HG02973 (cell line): ENCODE data around the gene PASK.

Experiments used
- ATAC-seq: cut with Tn5 transposase; IDR thresholded peaks from one replicate; pipeline ENCODE4 v1.9.1; 2021; ENCODE audit warnings: moderate library complexity; ENCODE audit not compliant: unreplicated experiment

Gene PASK

DNA sequence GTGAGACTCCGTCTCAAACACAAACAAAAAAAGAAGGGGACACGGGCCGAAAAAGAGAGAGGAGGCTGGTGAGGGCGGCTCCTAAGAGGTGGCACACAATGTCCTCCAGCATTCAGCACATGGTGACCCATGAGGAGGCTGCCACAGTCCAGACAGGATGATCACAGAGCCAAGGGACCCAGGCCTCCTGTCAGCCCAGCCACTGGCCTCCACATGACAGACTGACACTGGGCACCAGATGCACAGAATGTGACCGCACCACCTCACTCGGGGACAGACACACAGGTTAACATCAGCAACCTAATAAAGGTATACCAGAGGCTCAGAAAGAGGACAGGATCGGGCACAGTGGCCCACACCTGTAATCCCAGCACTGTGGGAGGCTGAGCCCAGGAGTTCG lies 21.0 kb downstream of the PASK start:
- no peak for ATAC-seq

DNA sequence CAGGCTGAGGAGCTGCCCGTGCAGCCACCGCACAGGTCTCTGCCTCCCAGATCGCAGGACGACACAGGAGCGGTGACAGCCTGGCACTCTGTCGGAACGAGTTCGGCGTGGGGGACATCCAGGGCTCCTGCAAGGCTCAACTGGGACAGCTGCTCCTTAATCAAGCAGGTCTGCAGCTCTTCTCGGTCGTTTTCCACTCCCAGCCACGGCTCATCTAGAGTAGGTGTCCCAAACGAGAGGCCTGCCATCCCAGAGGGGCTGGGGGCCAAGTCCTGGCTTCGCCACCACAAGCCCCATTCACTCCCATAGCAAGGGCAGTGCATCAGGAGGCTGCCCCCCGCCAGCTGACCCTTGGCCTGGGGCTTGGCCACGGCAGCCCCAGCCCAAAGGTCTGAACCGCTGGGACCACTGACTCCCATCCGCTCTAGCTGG lies 22.5 kb downstream of the PASK start:
- no peak for ATAC-seq

- no peak for ATAC-seq
Measured at GRCh38 chr2:241126201-241126611, 23.1 kb downstream of the PASK start.

GRCh38 chr2:241125626-241126025 lies 23.6 kb downstream of the PASK start:
- no peak for ATAC-seq

DNA sequence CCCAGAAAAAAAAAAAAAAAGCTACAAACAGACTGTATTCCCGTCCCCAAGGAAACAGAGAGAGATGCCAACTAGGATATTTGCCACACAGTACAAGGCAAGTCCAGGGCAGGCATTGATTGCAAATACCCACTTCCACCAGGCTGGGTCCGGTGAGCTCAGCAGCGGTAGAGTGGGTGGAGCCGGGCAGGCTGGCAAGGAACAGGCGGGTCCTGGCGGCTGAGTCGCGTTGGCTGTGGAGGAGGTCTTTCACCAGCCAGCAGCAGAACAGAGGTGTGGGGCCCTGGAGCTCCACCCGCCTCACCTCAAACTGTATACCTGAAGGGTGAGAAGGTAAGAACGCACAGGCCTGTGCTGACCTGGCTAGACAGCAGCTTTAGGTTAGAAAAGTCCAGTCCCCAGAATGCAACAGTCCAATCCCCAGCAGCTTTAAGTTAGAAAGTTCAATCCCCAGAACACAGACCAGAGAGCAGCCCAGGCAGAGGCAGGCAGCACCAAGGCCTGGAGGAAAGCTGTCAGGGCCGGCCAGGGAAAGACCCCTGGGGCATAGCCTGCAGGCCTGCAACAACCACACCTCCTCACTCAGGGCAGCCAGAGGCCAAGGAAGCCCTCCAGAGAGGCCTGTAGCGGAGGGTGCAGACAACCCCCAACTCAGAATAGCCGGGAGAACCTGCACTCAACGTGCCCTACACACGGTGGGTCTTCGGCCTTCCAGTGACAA lies 25.3 kb downstream of the PASK start:
- ATAC-seq: no peak

DNA sequence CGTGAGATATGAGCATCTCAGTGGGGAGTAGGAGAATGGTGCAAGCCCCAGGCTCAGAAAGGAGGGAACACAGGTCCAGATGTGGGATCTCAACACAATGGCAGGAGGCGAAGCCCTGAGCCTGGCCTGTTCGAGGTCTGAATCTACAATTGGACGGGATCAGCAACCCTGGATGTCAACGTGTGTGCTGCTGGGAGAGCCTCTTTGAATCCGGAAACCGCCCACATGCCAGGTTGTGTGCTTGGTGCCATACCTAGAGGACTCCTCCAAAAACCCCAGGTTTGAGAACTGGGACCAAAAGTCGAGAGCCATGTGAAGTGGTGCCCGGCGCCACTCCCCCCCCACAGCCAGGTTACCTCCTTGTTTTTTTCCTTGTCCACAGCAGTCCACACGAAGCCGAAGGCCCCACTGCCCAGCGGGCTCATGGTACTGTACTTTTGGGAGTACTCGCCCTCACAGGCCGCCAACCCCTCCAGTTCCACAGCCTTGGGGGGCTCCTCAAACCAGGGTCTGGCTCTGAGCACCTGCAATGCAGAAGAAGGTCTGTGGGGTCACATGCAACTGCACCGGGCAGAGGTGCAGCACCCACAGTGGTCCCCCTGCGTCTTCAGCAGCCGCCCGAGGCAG lies 26.8 kb downstream of the PASK start:
- no peak for ATAC-seq

DNA sequence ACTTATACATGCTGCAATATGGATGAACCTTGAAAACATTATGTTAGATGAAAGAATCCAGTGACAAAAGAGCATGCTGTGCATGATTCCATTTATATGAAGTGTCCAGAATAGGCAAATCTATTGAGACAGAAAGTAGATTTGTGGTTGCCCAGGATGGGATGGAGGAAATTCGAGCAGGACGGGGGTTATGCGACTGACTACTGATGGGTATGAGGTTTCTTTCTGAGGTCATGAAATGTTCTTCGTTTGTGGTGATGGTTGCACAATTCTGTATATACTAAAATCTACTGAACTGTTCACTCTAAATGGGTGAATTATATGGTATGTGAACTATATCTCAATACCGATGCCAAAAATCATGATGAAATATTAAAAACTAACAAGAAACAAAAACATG lies 28.3 kb downstream of the PASK start:
- ATAC-seq: no peak

DNA sequence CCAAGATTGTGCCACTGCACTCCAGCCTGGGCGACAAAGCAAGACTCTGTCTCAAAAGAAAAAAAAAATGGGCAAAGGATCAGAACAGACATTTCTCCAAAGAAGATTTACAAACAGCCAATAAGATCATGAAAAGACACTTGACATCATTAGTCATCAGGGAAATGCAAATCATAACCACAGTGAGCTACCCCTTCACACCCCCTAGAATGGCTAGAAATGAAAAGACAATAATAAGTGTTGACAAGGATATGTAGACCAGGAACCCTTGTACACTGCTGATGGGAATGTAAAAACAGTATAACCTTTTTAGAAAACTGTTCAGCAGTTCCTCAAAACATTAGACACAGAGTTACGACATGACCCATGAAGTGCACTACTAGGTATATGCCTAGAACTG lies 28.8 kb downstream of the PASK start:
- no peak for ATAC-seq

DNA sequence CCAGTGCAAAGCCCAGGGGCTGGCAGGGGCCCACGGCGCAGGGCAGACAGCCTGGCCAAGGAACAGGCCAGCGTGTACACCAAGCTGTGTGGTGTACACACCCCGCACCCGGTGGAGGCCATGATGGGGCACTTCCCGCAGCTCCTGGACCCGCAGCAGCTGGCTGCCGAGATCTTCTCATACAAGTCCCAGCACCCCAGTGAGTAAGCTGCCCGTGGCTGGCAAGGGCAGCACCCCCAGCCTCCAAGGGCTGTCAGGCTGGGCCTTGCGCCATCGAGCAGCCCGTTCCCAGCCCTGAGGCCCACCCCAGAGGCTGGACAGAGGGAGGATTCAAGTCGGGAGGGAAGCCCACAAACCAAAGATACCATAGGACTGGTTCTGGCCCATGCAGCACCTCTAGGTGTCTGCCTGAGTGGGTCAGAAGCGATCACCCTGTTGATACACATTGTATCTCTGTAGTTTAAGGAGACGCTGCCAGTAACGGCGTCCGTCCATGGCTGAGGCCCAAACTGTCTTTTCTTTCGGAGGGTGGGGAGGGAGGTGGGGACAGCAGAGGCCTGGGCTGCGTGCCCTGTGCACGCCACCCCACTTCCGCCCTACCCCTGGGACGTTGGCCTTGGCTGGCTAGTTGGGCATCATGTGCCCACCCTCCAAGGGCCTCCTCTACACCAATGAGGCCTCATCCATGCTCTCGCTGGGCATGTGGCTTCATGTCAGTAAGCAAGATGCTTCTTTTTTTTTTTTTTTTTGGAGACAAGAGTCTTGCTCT lies 30.4 kb downstream of the PASK start:
- no peak for ATAC-seq

GRCh38 chr2:241116606-241117560 lies 32.4 kb downstream of the PASK start:
- ATAC-seq: no peak

DNA sequence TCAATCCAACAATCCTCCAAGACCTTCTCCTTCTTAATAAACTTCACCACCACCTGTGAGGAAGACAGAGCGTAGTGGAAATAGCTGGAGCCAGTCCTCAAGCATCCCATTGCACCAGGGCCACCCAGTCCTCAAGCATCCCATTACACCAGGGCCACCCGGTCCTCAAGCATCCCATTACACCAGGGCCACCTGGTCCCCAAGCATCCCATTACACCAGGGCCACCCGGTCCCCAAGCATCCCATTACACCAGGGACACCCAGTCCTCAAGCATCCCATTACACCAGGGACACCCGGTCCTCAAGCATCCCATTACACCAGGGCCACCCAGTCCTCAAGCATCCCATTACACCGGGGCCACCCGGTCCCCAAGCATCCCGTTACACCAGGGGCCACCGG lies 33.9 kb downstream of the PASK start:
- no peak for ATAC-seq

DNA sequence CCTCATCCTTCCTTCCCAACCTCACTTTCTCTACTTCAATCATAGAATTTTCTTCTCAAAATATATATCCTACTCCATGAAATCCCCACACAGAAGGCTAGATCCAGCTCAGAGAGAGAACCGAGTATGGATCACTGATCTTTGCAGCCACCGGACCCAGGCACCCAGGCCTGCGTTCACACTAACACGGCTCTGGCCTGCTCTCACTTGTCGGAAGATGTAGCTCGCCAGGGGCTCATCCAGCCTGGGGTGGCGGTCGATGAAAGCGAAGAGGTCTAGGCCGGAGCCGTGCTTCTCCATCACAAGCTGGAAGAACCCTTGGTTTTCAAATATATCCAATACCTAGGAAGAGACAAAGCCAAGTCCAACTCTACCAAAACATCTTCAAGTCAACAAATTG lies 34.4 kb downstream of the PASK start:
- ATAC-seq: no peak

DNA sequence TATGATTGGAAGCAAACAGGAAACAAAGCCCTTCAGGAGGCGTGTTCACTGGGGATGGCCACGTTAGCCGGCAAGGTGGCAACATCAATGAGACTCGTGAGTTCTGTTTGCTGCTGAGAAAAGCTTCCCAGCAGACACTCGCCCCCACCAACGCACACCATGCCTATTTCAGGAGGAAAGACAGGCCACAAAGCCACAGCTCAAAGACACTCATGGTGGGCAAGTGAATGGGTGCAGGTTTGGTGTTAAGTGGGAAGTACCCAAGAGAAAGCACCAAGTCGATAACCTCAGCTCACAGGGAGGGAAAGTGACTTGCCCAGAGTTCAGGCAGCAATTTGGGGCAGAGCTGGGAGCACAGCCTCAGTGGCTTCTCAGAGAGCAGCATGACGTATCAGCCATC lies 36.7 kb downstream of the PASK start:
- no peak for ATAC-seq

GRCh38 chr2:241112046-241112445 lies 37.2 kb downstream of the PASK start:
- ATAC-seq: no peak

GRCh38 chr2:241111440-241111805 lies 37.8 kb downstream of the PASK start:
- ATAC-seq: no peak

GRCh38 chr2:241110607-241111439 lies 38.4 kb downstream of the PASK start:
- ATAC-seq: no peak

- no peak for ATAC-seq
Measured at GRCh38 chr2:241110089-241110606, 39.1 kb downstream of the PASK start.

GRCh38 chr2:241109210-241110088 lies 39.8 kb downstream of the PASK start:
- ATAC-seq: no peak
